Measurements from ENCODE around the gene CHRNA10. TPM values are rescaled to one million over a fixed set of nuclear protein-coding genes. Genes with fewer than 3 reads are reported as not detected.

CHRNA10 gene
- total RNA-seq, 1 experiment from 2014 or later: 3.0 TPM

DNA sequence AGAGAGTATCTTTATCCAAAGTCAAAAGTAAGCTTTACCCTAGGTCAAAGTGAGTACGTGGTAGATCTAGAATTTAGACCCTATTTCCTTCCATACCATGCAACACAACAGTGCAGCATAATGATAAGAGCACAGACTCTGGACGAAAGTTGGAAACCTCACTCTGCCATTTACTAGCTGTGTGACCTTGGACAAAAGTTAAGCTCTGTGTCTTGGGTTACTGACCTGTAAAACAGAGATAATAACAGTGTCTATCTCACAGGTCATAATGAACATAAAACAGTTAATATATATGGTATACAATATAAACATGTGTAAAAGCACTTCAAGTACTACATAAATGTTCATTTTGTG is 13.6 kb upstream of the CHRNA10 start:
- ATAC-seq (no peak), DNase-seq (ENCODE audit: low read depth, low spot score) (no peak)
- H3K9ac ChIP-seq (ENCODE audit: low read length): no peak overlapping the region
- CTCF ChIA-PET: no interaction called here
- RAD21 ChIA-PET (ENCODE audit: low non-redundant PET in 1 of 2, low total read pairs in 2 of 2, uncharacterized antibody in 2 of 2, unreplicated experiment in 2 of 2): no interaction called here
- no peaks in the 10 kb centered on the region for H3K4me1 ChIP-seq (ENCODE audit: control insufficient read depth in 1 of 2, insufficient read depth in 2 of 2, low read length in 2 of 2)
- H3K9me3 ChIP-seq (ENCODE audit: control insufficient read depth in 1 of 2, insufficient read depth in 1 of 2, low read depth in 1 of 2, low read length in 2 of 2): no peaks in the 10 kb centered on the region
- no peaks in the 10 kb centered on the region for H4K20me1 ChIP-seq (ENCODE audit: insufficient read depth)
- no peaks in the 10 kb centered on the region for H3K9me2 ChIP-seq (ENCODE audit: insufficient read depth)
- H3K4me2 ChIP-seq (ENCODE audit: low read length): no peak overlapping the region
- intact Hi-C loops (cut with micrococcal nuclease): no loop called here
- H3K27me3 ChIP-seq (ENCODE audit: insufficient read depth, low read length): no peaks in the 10 kb centered on the region
- no peak overlapping the region for H2AFZ ChIP-seq (ENCODE audit: low read depth, low read length, poor library complexity, severe bottlenecking)
- TF ChIP-seq ELF1 (IDR thresholded peaks at IDR 0.05; ENCODE audit: borderline replicate concordance, low read depth) (no peak), EZH2 (IDR thresholded peaks at IDR 0.05) (no peak), POLR2A (IDR thresholded peaks at IDR 0.05; ENCODE audit: borderline replicate concordance, extremely low read depth, insufficient read depth, insufficient read length) (no peak), SIN3A (IDR thresholded peaks at IDR 0.05; ENCODE audit: low read depth) (no peak), RAD21 (IDR thresholded peaks at IDR 0.05; ENCODE audit: low read depth) (no peak), CEBPB (IDR thresholded peaks at IDR 0.05; ENCODE audit: low read depth) (no peak), EGR1 (IDR thresholded peaks at IDR 0.05; ENCODE audit: low read depth) (no peak), YY1 (IDR thresholded peaks at IDR 0.05; ENCODE audit: extremely low read depth, insufficient replicate concordance, low read depth, low read length) (no peak), SP1 (IDR thresholded peaks at IDR 0.05; ENCODE audit: low read depth) (no peak), ZNF274 (IDR thresholded peaks at IDR 0.05; ENCODE audit: low read depth, low read length) (no peak), TCF7L2 (IDR thresholded peaks at IDR 0.05; ENCODE audit: borderline replicate concordance, extremely low read depth, insufficient read depth, insufficient read length) (no peak), SRF (IDR thresholded peaks at IDR 0.05; ENCODE audit: low read depth) (no peak), FOSL1 (IDR thresholded peaks at IDR 0.05; ENCODE audit: low read depth) (no peak), EZH2phosphoT487 (IDR thresholded peaks at IDR 0.05; ENCODE audit: borderline replicate concordance) (no peak), POLR2AphosphoS5 (IDR thresholded peaks at IDR 0.05; ENCODE audit: low read depth, low read length) (no peak), JUND (IDR thresholded peaks at IDR 0.05) (no peak)
- TF ChIP-seq, protein P1, sequence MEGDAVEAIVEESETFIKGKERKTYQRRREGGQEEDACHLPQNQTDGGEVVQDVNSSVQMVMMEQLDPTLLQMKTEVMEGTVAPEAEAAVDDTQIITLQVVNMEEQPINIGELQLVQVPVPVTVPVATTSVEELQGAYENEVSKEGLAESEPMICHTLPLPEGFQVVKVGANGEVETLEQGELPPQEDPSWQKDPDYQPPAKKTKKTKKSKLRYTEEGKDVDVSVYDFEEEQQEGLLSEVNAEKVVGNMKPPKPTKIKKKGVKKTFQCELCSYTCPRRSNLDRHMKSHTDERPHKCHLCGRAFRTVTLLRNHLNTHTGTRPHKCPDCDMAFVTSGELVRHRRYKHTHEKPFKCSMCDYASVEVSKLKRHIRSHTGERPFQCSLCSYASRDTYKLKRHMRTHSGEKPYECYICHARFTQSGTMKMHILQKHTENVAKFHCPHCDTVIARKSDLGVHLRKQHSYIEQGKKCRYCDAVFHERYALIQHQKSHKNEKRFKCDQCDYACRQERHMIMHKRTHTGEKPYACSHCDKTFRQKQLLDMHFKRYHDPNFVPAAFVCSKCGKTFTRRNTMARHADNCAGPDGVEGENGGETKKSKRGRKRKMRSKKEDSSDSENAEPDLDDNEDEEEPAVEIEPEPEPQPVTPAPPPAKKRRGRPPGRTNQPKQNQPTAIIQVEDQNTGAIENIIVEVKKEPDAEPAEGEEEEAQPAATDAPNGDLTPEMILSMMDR (IDR thresholded peaks at IDR 0.05 in 2 of 3, conservative IDR thresholded peaks at IDR 0.05 in 1 of 3; ENCODE audit: borderline replicate concordance in 1 of 3, insufficient read depth in 1 of 3, low read depth in 2 of 3, low read length in 2 of 3): no peak
- TF ChIP-seq, protein P2, sequence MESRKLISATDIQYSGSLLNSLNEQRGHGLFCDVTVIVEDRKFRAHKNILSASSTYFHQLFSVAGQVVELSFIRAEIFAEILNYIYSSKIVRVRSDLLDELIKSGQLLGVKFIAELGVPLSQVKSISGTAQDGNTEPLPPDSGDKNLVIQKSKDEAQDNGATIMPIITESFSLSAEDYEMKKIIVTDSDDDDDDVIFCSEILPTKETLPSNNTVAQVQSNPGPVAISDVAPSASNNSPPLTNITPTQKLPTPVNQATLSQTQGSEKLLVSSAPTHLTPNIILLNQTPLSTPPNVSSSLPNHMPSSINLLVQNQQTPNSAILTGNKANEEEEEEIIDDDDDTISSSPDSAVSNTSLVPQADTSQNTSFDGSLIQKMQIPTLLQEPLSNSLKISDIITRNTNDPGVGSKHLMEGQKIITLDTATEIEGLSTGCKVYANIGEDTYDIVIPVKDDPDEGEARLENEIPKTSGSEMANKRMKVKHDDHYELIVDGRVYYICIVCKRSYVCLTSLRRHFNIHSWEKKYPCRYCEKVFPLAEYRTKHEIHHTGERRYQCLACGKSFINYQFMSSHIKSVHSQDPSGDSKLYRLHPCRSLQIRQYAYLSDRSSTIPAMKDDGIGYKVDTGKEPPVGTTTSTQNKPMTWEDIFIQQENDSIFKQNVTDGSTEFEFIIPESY (IDR thresholded peaks at IDR 0.05; ENCODE audit: extremely low read depth, insufficient replicate concordance, low read length): no peak
- TF ChIP-seq, protein P3, sequence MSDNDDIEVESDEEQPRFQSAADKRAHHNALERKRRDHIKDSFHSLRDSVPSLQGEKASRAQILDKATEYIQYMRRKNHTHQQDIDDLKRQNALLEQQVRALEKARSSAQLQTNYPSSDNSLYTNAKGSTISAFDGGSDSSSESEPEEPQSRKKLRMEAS (IDR thresholded peaks at IDR 0.05): no peak
- TF ChIP-seq, protein P4, sequence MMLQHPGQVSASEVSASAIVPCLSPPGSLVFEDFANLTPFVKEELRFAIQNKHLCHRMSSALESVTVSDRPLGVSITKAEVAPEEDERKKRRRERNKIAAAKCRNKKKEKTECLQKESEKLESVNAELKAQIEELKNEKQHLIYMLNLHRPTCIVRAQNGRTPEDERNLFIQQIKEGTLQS (IDR thresholded peaks at IDR 0.05): no peak
- POLR2A ChIA-PET: no interaction called here
- peaks cover 61 to 62% of the 10 kb centered on the region in 2 experiments for H3K36me3 ChIP-seq (ENCODE audit: control insufficient read depth in 1 of 2, insufficient read depth in 2 of 2, low read length in 2 of 2)
- H3K4me3 ChIP-seq (replicated peaks in 1 of 2; ENCODE audit: low read depth in 1 of 2, low read length in 2 of 2): no peak overlapping the region
- H3K27ac ChIP-seq (ENCODE audit: low read depth, low read length): no peak overlapping the region
- H3K79me2 ChIP-seq (ENCODE audit: insufficient read depth, low read length): peaks cover 7% of the 10 kb centered on the region; the same call in 1 of the 2 replicates
- BruUV-seq (replicated peaks): no TSS peak

Measured in HCT116 (cell line).